Right lobe of liver (tissue), 4 donors: Measurements from ENCODE around the gene KLHL22.

Experiments used
- POLR2A ChIP-seq: fragments of 450-650 bp; IDR thresholded peaks from one replicate; pipeline ENCODE4 v1.6.1; 2017; ENCODE audit warnings: antibody characterized with exemption, mild to moderate bottlenecking
- TF ChIP-seq, protein P1 (sequence below), 4 donors: fragments of 200-600 bp in 3 of 4; fragments of 450-650 bp in 1 of 4; IDR thresholded peaks; one replicate each; pipeline versions ENCODE4 v1.5.1 to v1.8.0; 2016 to 2022; ENCODE audit warnings: antibody characterized with exemption in 4 of 4, mild to moderate bottlenecking in 2 of 4
- donor health status: DM: no; HTN: no; CAD: no.
- donor health status: DM: no; HTN: no; CAD: no.
- donor health status: DM: no; HTN: yes; CAD: no.

DNA sequence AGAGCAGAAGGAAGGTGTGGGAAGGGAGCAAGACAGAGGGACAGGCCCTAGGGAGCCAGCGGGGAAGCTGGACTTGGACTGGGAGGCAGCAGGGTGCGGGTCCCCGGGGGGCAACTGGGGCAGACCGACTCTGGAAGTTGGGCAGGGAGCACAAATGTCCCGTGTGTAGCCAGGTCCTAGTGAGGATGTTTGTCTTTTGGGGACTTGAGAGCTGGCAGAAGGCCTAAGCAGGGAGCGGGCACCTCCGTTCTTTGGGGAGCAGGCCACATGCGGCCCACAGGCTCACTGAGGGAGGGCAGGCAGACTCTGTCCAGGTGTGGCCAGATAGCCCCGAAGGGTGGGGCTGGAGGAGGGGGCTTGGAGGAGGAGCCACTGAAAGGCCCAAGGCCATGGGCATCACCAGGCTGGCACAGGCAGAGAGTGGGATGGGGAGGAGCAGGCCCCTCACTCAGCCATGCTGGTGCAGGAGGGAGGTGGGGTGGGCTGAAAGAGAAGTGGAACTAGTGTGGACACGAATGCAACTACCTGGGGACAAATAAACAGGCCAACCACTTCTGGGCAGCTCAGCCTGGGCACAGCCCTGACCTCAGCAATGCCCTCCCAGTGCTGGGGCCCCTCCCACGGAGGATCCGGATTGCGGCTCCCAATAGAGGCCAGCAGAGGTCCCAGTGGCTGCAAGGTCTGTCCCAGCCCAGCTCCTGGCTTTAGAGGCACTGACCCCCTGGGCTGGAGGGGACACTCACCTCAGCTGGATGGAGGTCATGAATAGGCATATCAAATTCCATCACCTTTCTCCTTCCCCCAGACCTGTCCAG lies 56.7 kb downstream of the KLHL22 start:
- no peak for TF ChIP-seq POLR2A
- TF ChIP-seq, protein P1, sequence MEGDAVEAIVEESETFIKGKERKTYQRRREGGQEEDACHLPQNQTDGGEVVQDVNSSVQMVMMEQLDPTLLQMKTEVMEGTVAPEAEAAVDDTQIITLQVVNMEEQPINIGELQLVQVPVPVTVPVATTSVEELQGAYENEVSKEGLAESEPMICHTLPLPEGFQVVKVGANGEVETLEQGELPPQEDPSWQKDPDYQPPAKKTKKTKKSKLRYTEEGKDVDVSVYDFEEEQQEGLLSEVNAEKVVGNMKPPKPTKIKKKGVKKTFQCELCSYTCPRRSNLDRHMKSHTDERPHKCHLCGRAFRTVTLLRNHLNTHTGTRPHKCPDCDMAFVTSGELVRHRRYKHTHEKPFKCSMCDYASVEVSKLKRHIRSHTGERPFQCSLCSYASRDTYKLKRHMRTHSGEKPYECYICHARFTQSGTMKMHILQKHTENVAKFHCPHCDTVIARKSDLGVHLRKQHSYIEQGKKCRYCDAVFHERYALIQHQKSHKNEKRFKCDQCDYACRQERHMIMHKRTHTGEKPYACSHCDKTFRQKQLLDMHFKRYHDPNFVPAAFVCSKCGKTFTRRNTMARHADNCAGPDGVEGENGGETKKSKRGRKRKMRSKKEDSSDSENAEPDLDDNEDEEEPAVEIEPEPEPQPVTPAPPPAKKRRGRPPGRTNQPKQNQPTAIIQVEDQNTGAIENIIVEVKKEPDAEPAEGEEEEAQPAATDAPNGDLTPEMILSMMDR (IDR thresholded peaks at IDR 0.05), result peak in 1 of 4 donors; percentile 21
